COR-L47 (cell line): Measurements from ENCODE around the gene MACIR.
"Not testable (repeated sequence)": the region's sequence is repeated elsewhere in the genome, so short reads cannot be mapped to it uniquely, and the experiment has no call there.

ENCODE experiments used
- DNase-seq: peaks from one replicate; lab custom pipeline; 2025; lab: John Stamatoyannopoulos, UW

The MACIR gene, protein sequence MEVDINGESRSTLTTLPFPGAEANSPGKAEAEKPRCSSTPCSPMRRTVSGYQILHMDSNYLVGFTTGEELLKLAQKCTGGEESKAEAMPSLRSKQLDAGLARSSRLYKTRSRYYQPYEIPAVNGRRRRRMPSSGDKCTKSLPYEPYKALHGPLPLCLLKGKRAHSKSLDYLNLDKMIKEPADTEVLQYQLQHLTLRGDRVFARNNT

DNA sequence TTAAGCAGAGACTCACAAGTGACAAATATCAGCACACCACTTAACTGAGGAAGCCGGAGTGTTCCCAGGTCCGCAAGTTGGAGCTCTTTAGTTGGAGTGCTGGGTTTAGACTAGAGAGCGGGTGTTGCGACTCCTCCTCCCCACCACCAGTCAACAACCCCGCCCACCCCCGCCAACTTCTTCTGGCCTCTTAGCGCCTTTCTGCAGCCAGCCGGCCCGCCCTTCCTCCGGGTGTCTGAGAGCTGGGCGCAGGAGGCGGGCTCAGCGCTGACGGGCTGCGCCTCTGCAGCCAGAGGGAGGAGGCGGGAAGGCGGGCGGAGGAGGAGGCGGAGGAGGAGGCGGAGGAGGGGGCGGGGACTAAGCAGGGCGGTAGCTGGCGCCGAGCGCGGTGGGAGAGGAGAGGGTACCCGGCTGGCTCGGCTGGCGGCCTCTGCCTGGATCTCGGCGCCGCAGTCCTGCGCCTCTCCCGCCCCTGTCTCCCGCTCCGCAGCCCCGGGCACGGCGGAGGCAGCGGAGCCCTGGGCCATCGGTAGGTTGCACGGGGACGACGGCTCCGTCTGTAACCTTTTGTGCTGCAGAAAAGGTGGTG is at the start of gene MACIR:
Gene MACIR (plus strand): TSS at position 396 of the 589 bp plus-strand sequence. CDS start 17,157 bp downstream, outside the sequence.
- DNase-seq, result peak; percentile 97

DNA sequence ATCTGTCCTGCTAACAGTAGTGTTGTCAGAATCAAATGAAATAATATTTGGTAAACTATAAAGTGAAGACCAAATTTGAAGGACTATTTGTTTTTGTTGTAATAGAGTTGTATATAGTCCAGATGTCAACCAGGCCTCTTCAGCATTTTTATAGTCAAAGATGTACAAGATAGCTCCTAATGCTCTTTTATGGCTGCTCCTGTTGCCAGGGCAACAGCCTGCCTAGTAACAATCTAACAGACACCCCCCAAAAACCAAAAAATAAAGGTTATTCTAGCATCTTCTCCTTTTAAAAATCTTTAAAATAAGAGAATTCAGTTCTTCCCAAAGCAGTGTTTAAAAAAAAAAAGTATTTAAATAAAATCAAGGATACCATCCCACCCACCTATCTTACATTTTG is 49.5 kb upstream of the MACIR start:
- no peak for DNase-seq

DNA sequence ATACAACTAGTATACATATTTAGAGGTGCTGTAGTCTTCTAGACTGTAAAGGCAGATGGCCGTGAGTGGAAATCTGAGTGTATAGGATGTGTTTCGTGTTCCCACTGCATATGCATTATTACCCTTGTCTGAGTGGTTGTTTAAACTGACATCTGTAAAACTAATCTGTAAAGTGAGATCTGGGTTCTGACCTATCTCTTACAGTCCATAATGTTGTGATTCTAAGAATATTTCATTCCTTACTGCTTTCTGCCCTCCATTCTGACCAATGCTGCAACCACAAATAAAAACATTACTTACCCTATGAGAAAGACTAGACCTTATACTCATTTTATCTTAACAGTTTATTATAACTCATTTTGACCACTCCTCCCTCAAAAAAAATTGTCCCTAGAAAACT is 47.6 kb upstream of the MACIR start:
- DNase-seq, result no peak

DNA sequence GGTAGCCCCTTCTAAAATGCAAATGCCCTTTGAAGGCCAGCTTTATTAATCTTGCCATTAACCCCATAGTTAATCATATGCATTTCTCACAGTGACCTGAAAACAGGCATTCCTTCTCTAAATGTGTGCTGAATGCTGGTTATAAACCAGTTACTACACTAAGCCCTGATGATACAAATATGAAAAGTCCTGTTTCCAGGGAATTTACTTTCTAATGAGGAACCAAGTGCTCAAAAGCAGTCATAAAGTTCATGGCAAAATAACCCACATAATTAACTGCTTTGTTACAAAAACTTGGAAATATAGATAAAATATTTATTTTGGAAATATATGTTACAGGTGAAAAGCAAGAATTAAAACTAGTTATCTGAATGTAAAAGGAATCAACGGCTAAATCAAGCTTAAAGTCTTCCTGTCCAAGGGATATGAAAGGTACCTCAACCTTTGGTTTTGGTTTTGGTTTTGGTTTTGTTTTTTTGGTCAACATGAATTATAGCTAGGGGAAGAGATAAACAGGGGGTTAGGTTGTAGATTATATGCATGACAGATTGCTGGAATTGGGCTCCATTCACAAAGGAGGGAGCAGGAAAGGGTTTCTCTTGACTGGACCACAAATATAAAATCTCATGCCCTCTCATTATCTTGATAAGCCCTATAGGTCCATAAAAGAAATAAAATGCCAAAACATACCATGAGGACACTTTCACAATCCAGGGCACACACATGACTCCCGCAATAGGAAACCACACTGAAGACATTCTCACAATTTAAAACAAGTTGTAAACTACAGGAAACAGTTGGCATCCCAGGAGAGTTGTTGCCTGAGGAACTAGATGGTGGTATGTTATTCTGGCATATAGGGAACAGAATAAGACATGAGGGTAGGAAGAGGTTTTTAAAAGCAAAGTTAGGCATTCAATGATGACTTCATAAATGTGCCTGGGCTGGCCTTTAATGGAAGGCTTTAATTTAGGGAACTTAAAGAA is 46.7 kb upstream of the MACIR start:
- no peak for DNase-seq

DNA sequence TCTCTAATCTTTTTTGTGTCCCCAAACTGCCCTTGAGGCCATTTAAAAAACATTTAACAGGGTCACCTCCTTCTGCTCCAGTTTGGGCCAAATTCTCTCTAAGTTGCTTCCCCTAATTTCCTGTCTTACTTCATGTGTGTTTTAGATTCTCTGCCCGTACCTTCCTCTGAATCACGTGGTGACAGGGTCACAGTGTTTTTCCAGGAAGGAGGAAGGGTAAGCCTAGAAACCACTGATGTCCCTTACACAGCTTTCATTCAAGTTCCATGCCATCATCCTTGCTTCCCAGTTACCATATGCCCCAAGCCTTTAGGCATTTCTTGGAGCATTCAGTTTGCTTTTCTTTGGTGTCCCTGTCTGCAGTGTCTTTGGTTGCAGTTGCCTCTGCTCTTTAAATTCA is 42.4 kb upstream of the MACIR start:
- no peak for DNase-seq

DNA sequence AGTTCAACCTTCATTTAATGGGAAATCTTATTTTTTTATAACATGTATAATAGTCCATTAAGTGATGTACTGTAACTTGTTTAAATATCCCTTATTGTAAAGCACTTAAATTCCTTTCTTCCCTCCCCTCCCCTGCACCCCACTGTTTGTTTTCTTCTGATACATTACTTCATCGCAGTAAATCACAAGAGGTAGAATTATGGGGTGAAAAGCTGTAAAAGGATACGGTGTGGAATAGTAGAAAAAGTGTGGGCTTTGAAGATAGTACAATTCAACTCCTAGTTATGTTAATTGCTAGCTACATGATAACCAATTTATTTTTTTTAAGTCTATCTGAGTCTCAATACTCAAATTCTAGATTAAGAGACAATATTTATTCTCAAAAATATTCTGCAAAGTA is 41.9 kb upstream of the MACIR start:
- no peak for DNase-seq

DNA sequence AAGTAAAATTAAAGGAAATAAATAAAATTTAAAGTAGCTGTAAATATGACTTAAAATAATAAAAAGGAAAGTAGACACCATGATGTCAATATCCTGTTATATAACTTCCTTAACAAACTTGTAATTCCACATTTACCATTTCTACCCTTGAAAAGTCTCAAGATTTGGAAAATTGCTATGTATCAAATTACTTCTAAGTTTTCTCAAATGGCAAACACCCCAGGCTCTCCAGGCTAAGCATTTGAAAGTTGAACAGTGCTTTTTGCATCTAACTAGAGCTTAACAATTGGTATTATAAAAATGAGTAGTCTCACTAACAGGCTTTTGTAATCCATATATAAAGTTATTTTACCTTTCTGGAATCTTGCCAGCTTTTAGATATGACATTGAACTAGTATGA is 41.5 kb upstream of the MACIR start:
- DNase-seq, result no peak

DNA sequence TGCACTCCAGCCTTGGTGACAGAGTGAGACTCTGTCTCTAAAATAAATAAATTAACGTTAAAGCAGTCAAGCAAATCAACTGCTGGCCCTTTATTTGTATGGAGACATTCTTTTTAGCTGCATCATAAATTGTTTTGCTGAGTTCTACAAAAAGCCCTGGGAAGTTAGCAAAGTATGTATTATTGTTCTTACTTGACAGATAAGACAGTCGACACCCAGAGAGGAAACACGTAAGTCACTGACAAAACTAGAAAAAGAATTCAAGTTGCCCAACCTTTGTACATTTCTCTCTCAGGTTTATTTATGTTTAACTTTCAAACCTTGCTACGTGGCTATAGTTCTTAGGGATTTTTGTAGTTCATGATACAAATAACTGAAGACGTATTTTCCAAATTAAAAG is 40.4 kb upstream of the MACIR start:
- no peak for DNase-seq

DNA sequence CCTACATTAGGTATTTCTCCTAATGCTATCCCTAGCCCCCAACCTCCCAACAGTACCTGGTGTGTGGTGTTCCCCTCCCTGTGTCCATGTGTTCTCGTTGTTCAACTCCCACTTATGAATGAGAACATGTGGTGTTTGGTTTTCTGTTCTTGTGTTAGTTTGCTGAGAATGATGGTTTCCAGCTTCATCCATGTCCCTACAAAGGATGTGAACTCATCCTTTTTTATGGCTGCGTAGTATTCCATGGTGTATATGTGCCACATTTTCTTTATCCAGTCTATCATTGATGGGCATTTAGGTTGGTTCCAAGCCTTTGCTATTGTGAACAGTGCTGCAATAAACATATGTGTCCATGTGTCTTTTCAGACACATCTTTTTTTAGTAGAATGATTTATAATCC is 39.5 kb upstream of the MACIR start:
- not testable (repeated sequence) for DNase-seq

DNA sequence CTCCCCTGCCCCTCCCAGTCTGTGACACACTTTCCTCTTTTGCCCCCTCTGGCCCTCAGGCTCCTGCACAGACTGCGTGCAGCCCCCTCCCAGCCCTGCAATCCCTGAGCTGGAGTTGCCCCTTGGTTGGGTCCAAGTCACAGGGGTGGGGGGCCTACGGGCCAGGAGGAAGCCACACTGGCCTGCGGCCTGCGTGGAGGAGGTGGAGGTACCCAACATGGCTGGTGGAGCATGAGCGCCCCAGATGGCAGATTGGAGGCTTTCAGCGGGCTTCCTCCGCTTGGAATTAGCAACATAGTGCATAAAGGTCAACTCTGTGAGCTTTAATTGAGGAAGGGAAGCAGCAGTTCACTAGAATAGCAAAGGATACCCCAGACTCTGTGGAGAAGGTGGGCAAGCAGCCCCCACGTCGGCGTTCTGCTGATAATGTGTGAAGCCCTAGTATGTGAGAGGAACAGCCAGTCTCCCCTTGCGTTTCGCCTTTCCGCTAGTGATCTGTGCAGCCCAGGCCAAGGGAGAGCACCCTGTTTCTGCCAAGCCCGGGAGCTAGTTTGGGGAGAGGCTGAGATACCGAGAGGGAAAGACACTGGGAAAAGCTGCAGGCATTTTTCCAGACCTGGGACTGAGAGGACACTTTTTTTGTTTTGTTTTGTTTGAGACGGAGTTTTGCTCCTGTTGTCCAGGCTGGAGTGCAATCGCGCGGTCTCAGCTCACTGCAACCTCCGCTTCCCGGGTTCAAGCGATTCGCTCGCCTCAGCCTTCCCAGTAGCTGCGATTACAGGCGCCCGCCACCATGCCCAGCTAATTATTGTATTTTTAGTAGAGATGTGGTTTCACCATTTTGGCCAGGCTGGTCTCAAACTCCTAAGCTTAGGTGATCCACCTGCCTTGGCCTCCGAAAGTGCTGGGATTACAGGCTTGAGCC is 35.3 kb upstream of the MACIR start:
- no peak for DNase-seq

DNA sequence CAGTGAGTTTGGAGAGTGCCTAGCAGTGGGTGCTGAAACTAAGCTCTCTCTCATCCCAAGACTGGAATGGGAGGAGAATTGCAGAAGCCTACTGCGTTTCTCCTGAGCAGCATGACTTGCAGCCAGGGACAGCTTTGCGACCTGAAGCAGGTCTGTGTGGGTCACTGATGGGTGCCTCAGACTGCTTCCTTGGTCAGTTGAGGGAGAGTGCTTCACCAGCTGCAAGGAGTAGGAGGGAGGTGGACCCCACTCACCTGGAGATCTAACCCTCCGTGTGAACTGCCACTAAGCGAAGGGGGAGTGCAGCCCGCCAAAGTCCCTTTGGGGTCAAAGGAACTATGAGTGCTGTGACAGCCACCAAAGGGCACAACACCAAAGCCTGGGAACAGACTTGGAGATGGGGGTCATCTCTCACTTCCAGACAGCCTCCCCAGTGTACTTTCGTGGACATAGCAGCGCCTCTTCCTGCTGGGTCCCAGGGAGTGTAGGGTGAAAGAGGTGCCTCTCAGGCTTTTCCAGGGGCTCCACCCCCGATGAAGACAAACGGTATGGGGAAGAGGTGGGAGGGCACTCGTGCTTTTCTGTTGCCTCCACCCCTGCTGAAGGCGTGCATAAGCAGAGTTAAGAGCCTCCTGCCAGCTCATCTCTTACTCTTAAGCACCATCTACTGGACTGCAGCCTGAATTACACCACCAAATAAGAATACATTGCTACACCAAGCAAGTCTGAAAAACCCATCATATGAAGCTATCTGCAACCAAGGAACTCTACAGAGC is 34.3 kb upstream of the MACIR start:
- peak; percentile 50 for DNase-seq

DNA sequence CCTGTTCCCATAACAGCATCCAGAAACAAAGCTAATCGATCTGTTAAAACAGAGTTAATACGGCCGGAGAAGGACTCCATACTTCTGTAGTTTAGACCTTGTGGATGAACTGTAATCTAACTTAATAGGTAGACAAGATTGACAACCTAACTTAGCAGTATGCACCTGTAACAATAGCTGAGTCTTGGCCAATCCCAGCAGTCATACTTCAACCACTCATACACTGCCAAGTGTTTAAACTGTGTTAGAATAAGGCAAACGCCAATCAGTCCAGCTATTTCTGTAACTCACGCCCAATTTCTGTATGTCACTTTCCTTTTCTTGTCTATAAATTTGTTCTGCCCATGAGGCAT is 33.7 kb upstream of the MACIR start:
- peak; percentile 16 for DNase-seq

DNA sequence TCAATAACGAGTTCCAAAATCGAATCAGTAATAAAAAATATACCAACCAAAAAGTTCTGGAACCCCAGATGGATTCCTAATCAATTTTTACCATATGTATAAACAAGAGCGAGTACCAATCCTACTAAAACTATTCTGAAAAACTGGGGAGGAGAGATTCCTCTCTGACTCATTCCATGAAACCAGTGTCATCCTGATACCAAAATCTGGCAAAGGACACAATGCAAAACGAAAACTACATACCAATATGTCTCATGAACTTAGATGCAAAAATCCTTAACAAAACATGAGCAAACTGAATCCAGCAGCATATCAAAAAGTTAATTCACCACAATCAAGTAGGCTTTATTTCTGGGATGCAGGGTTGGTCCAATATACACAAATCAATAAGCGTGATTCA is 30.5 kb upstream of the MACIR start:
- DNase-seq, result no peak

DNA sequence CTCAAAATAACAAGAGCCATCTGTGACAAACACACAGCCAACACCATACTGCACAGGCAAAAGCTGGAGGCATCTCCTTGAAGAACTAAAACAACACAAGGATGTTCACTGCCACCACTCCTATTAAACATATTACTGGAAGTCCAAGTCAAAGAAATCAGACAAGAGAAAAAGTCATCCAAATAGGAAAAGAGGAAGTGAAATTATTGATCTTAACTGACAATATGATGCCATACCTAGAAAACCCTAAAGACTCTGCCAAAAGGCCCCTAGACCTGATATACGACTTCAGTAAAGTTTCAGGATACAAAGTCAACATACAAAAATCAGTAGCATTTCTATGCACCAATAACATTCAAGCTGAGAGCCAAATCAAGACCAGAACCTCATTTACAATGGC is 30.0 kb upstream of the MACIR start:
- DNase-seq, result no peak

DNA sequence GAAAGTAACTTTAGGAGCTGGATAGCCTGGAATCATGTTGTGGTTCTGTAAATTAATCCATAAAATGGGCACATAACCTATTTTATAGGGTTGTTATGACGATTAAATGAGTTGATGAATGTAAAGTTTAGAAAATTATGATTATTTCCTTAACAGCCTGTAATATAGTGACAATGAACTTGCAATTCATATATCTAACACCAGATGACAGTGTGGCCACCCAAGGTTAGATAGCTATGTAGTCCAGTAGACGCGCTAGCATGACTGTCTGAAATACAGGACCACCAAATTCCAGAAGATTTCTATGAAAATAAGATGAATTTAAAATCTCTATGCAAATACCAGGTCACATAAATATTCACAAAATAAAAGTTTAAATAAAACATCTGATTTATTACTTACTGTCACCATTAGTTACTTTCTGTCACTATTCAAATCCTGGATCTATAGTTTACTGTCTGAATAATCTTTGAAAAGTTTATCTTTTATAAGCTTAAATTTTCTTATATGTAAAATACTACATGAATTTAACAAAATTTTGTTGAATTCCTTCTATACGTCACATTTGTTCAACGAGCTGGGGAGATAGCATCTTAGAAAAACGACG is 26.1 kb upstream of the MACIR start:
- DNase-seq, result peak; percentile 38

DNA sequence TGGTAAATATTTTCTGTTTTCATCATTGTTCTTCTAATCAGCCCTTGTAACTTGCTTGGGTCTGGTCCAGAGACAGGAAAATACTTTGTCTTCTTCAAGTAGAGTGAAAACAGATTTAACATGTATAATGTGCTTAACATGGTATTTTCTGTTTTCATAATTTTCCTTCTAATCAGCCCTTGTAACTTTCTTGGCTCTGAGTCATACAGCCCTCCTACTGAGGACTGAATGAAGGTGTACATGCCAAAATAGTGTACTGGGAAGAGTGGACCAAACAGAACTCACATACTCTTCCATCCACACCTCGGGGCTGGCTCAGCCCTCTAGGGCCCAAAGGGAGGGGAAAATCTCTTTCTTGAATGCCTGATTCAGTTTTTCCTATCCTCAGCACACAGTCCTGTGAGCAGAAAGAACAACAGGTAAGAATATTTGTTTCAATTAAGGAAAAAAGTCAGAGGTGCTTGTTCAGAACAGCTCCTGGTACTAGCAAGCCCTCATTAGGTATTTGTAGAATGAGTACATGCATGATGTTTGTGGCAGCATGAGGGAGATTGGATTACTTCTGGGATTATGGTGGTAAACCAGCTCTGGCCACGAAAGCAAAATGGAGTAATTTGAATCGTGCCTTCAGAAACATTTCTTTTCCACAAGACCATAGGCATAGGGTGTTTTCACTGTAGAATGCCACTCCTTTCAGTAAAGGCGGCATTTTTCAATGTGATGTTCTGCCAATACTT is 24.2 kb upstream of the MACIR start:
- DNase-seq, result no peak

DNA sequence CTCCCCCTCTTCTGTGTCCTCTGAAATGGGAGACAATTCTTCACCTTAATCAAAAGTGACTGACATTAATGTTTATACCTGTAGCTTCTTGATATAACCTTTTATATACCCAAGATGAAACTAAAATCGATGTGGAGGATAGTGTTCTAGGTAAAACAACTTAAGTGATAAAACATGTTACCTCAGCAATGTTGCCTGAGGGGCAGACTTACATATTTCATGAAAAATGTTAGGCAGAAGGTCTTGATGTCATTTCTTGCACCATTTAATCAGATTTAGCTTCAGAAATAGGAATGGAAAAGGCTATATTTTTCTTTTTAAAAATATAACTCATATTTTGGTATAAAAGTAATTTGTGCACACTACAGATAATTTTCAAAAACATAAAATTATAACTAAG is 22.7 kb upstream of the MACIR start:
- DNase-seq, result no peak

DNA sequence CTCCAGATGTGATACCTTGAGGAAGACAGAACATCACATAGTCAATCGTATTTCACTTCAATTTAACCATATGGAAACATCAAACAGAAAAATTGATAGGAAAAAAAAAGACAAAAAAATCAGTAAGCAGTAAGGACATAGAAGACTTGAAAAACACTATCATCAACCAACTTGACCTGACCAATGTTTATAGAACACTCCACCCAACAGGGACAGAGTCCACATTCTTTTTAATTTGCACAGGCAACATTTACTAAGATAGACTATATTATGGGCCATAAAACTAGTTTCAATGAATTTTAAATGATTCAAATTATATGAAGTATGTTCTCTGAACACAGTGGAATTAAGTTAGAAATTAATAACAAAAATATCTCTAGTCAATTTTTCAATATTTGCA is 20.8 kb upstream of the MACIR start:
- DNase-seq, result no peak

DNA sequence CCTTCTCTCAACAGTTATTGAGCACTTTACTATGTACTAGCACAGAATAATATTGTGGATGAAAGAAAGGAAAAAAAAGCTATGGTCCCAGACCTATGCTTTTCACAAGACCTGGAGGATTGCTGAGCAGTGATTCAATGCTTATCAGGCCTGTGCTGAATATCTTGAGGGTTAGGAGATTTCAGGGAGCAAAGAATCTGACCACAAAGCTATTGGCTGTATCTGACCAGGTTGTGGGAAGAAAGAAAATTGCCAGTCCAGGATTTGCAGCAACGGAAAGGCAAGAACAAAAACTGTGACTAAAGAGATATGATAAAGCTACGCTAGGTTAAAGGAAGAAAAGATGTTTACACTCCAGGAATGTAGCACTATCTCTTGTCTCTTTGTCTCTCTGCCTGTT is 14.9 kb upstream of the MACIR start:
- DNase-seq, result no peak

DNA sequence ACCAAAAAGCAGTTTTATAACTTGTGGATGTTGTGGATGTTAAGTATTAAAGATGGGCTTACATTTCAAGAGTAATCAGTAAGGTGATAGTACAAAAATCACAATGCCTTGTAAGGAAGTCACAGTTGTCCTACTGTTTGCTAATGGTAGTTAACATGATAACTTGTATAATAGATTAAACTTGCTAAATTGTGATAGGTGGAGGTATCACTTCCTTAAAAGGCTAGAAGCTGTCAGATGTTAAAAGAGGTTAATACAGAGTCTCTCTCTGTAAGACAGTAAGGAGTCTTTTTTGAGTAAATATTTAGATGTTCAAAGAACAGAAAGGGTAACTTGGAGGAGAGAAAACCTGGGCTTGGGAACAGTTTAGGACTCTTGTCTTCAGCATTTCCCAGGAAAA is 14.2 kb upstream of the MACIR start:
- no peak for DNase-seq
